HepG2 (cell line): ENCODE data around the gene INSR. TPM values are rescaled to one million over a fixed set of nuclear protein-coding genes. Genes with fewer than 3 reads are reported as not detected.
A peak's percentile ranks its signal among the peaks of the same experiment; 100 is the strongest.

Experiments
- GATAD2A ChIP-seq: IDR thresholded peaks from 2 replicates; pipeline ENCODE4 v1.6.1; 2016
- ISL2 ChIP-seq: sonication (generic); formaldehyde crosslinking; IDR thresholded peaks from 2 replicates; pipeline ENCODE4 v1.5.0; 2020; ENCODE audit warnings: missing genetic modification reagents
- KDM2A ChIP-seq: sonication (generic); formaldehyde crosslinking; IDR thresholded peaks from 2 replicates; pipeline ENCODE4 v1.4.0; 2020; ENCODE audit warnings: low read depth, missing genetic modification reagents, borderline replicate concordance
- NFATC3 ChIP-seq: sonication (generic); formaldehyde crosslinking; IDR thresholded peaks from 2 replicates; pipeline ENCODE4 v1.5.1; 2020; ENCODE audit warnings: mild to moderate bottlenecking, missing genetic modification reagents
- NR2F1 ChIP-seq, 2 experiments: fragments of 450-650 bp in 1 of 2; formaldehyde crosslinking in 1 of 2; IDR thresholded peaks; 2 replicates each; pipeline versions ENCODE4 v1.5.0 to v1.6.1; 2016 to 2020; ENCODE audit warnings: mild to moderate bottlenecking in 1 of 2, missing compliant biosample characterization in 1 of 2, missing genetic modification reagents in 1 of 2, moderate library complexity in 1 of 2
- PHF8 ChIP-seq: sonication (generic); formaldehyde crosslinking; IDR thresholded peaks from 2 replicates; pipeline ENCODE4 v1.5.0; 2020; ENCODE audit warnings: missing genetic modification reagents
- PITX1 ChIP-seq: sonication (generic); formaldehyde crosslinking; IDR thresholded peaks from 2 replicates; pipeline ENCODE4 v1.5.1; 2020; ENCODE audit warnings: mild to moderate bottlenecking, missing genetic modification reagents
- RFX3 ChIP-seq: IDR thresholded peaks from 2 replicates; pipeline ENCODE4 v1.6.1; 2016; ENCODE audit warnings: missing biosample characterization, missing genetic modification reagents
- THAP11 ChIP-seq: IDR thresholded peaks from 2 replicates; pipeline ENCODE4 v1.6.1; 2016; ENCODE audit warnings: missing biosample characterization, missing genetic modification reagents
- TOE1 ChIP-seq: sonication (generic); formaldehyde crosslinking; IDR thresholded peaks from 2 replicates; pipeline ENCODE4 v1.4.0; 2020; ENCODE audit warnings: mild to moderate bottlenecking, missing genetic modification reagents
- TSC22D2 ChIP-seq: sonication (generic); formaldehyde crosslinking; IDR thresholded peaks from 2 replicates; pipeline ENCODE4 v1.5.1; 2020; ENCODE audit warnings: missing genetic modification reagents, mild to moderate bottlenecking, borderline replicate concordance
- U2AF2 ChIP-seq: fragments of 200-400 bp; formaldehyde crosslinking; IDR thresholded peaks from 2 replicates; pipeline ENCODE4 v1.6.1; 2017; ENCODE audit warnings: low read depth, mild to moderate bottlenecking, low read length
- ZFX ChIP-seq: sonication (generic); formaldehyde crosslinking; IDR thresholded peaks from 2 replicates; pipeline ENCODE4 v1.4.0; 2020; ENCODE audit warnings: mild to moderate bottlenecking, low read depth, missing genetic modification reagents, moderate library complexity
- ZNF263 ChIP-seq: sonication (generic); formaldehyde crosslinking; IDR thresholded peaks from 2 replicates; pipeline ENCODE4 v1.4.0; 2020; ENCODE audit warnings: missing genetic modification reagents
- ZNF274 ChIP-seq: sonication (generic); formaldehyde crosslinking; IDR thresholded peaks from 2 replicates; pipeline ENCODE4 v1.5.1; 2020; ENCODE audit warnings: mild to moderate bottlenecking, missing genetic modification reagents
- ZNF567 ChIP-seq: sonication (generic); formaldehyde crosslinking; IDR thresholded peaks from 2 replicates; pipeline ENCODE4 v1.8.1; 2023; ENCODE audit warnings: mild to moderate bottlenecking, missing genetic modification reagents, borderline replicate concordance
- ZNF577 ChIP-seq: sonication (generic); formaldehyde crosslinking; IDR thresholded peaks from 2 replicates; pipeline ENCODE4 v1.4.0; 2020; ENCODE audit warnings: mild to moderate bottlenecking, low read depth, missing genetic modification reagents, borderline replicate concordance
- ZNF670 ChIP-seq: sonication (generic); formaldehyde crosslinking; IDR thresholded peaks from 2 replicates; pipeline ENCODE4 v1.8.0; 2022; ENCODE audit warnings: mild to moderate bottlenecking, missing genetic modification reagents, borderline replicate concordance
- ZNF746 ChIP-seq: sonication (generic); formaldehyde crosslinking; IDR thresholded peaks from 2 replicates; pipeline ENCODE4 v1.8.0; 2022; ENCODE audit warnings: mild to moderate bottlenecking, missing genetic modification reagents
- polyA plus RNA-seq, 8 experiments: library from polyadenylated mRNA; depleted of rRNA in 3 of 8; stranded (reverse) in 7 of 8; unstranded in 1 of 8; fragments of >200 nt; fragmentation: Illumina TruSeq in 4 of 8; extraction: Trizol in 4 of 8; gene quantifications; 2 replicates each; pipeline versions ENCODE4 v1.2.1 to v1.2.3, GENCODE V29; 2011 to 2016; ENCODE audit warnings: low read depth in 4 of 8, missing spikeins in 1 of 8, mixed read lengths in 1 of 8; ENCODE audit not compliant: insufficient read depth in 1 of 8
- total RNA-seq, 5 experiments: library from RNA; depleted of rRNA; stranded (reverse); fragments of >200 nt; fragmentation: Illumina TruSeq; extraction: Trizol; gene quantifications; 2 replicates each; pipeline ENCODE4 v1.2.3, GENCODE V29; 2016; ENCODE audit warnings: low read depth in 1 of 5
- TF ChIP-seq, protein P1 (sequence below): sonication (generic); formaldehyde crosslinking; IDR thresholded peaks from 2 replicates; pipeline ENCODE4 v1.8.0; 2022; ENCODE audit warnings: missing genetic modification reagents, low read depth, mild to moderate bottlenecking, borderline replicate concordance
- TF ChIP-seq, protein P2 (sequence below): sonication (generic); formaldehyde crosslinking; IDR thresholded peaks from 2 replicates; pipeline ENCODE4 v1.4.0; 2020; ENCODE audit warnings: mild to moderate bottlenecking, low read depth, missing genetic modification reagents
- TF ChIP-seq, protein P3 (sequence below): sonication (generic); formaldehyde crosslinking; IDR thresholded peaks from 2 replicates; pipeline ENCODE4 v1.4.0; 2020; ENCODE audit warnings: missing genetic modification reagents
- TF ChIP-seq, protein P4 (sequence below), 2 experiments: sonication (generic) in 1 of 2; formaldehyde crosslinking in 1 of 2; IDR thresholded peaks; 2 replicates each; pipeline versions ENCODE4 v1.5.1 to v1.6.1; 2011 to 2020; ENCODE audit warnings: borderline replicate concordance in 1 of 2, low read depth in 1 of 2, low read length in 1 of 2, mild to moderate bottlenecking in 1 of 2, missing genetic modification reagents in 1 of 2, moderate library complexity in 1 of 2

Gene INSR
- total and polyA plus RNA-seq, 2 of the 13 experiments (the other 11 are each of a cell fraction or from before 2014, with no cell fraction given), result 24.2 to 29.8 TPM

DNA sequence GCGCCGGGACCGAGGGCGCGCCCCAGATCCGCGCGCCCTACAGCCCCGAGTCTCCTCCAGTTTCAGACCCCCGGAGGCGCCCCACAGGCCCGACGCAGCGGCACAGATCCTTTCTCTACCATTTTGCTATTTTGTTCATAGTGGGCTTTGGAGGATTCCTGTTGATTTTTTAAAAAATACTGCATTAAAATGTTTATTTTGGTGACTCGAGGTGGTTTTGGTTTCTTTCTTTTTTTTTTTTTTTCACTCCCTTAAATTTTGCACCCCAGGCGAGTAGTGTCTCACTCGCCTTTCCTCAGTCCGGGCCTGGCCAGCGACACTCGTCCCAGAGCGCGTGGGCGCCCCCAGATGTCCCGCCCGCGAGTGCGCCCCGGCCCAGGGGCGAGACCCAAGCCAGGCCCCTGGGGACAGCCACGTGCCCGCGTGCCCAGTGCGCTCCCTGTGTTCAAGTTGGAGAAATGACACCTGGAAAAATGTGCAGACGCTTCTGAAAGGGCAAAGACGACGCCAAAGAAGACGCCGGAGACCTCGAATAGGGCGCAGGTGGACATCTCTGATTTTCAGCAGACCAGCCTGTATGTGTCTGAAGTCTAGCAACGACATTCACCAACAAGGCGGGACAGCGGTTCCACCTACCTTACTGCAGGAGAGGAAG, 471 bp upstream of the INSR start (continued):
- TF ChIP-seq PITX1 (CRISPR knock-in tag), result peak; percentile 47; the same call in 1 of the 2 replicates
- no peak for TF ChIP-seq THAP11 (CRISPR knock-in tag)
- TF ChIP-seq ZNF274 (CRISPR knock-in tag), result peak; percentile 56; the same call in 1 of the 2 replicates
- no peak for TF ChIP-seq U2AF2
- no peak for TF ChIP-seq ZNF577 (CRISPR knock-in tag)
- peak; percentile 62; the same call in 1 of the 2 replicates for TF ChIP-seq TSC22D2 (CRISPR knock-in tag)
- no peak for TF ChIP-seq NR2F1 (CRISPR knock-in tag; IDR thresholded peaks at IDR 0.05)
- 0 out of 2 replicates have a peak, but pooled peaks have one; percentile 51 for TF ChIP-seq TOE1 (CRISPR knock-in tag)
- TF ChIP-seq ZNF670, result 0 out of 2 replicates have a peak, but pooled peaks have one; percentile 38
- TF ChIP-seq NFATC3 (CRISPR knock-in tag), result 0 out of 2 replicates have a peak, but pooled peaks have one; percentile 45
- TF ChIP-seq ZNF567 (CRISPR knock-in tag), result peak; percentile 78; the same call in 1 of the 2 replicates
- peak; percentile 13 for TF ChIP-seq KDM2A
- TF ChIP-seq ISL2 (CRISPR knock-in tag), result peak; percentile 45; the same call in 1 of the 2 replicates
- 0 out of 2 replicates have a peak, but pooled peaks have one; percentile 43 for TF ChIP-seq PHF8 (CRISPR knock-in tag)
- TF ChIP-seq ZNF263, result peak; percentile 66; the same call in 1 of the 2 replicates
- TF ChIP-seq GATAD2A (CRISPR knock-in tag), result peak; percentile 65; the same call in 1 of the 2 replicates
- TF ChIP-seq, protein P1, sequence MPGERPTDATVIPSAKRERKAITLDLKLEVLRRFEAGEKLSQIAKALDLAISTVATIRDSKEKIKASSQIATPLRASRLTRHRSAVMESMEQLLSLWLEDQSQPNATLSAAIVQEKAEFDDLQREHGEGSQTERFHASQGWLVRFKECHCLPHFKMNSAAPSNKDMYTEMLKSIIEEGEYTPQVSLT, result no peak
- TF ChIP-seq, protein P2, sequence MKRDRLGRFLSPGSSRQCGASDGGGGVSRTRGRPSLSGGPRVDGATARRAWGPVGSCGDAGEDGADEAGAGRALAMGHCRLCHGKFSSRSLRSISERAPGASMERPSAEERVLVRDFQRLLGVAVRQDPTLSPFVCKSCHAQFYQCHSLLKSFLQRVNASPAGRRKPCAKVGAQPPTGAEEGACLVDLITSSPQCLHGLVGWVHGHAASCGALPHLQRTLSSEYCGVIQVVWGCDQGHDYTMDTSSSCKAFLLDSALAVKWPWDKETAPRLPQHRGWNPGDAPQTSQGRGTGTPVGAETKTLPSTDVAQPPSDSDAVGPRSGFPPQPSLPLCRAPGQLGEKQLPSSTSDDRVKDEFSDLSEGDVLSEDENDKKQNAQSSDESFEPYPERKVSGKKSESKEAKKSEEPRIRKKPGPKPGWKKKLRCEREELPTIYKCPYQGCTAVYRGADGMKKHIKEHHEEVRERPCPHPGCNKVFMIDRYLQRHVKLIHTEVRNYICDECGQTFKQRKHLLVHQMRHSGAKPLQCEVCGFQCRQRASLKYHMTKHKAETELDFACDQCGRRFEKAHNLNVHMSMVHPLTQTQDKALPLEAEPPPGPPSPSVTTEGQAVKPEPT (CRISPR knock-in tag), result no peak
- peak; percentile 52; the same call in 1 of the 2 replicates for TF ChIP-seq ZNF746 (CRISPR knock-in tag)
- TF ChIP-seq, protein P3, sequence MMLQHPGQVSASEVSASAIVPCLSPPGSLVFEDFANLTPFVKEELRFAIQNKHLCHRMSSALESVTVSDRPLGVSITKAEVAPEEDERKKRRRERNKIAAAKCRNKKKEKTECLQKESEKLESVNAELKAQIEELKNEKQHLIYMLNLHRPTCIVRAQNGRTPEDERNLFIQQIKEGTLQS (CRISPR knock-in tag), result 0 out of 2 replicates have a peak, but pooled peaks have one; percentile 15
- peak; percentile 65 for TF ChIP-seq ZFX (CRISPR knock-in tag)
- TF ChIP-seq, protein P4, sequence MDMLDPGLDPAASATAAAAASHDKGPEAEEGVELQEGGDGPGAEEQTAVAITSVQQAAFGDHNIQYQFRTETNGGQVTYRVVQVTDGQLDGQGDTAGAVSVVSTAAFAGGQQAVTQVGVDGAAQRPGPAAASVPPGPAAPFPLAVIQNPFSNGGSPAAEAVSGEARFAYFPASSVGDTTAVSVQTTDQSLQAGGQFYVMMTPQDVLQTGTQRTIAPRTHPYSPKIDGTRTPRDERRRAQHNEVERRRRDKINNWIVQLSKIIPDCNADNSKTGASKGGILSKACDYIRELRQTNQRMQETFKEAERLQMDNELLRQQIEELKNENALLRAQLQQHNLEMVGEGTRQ (IDR thresholded peaks at IDR 0.05; ENCODE audit: low read depth, low read length), result 0 out of 2 replicates have a peak, but pooled peaks have one; percentile 27
- TF ChIP-seq, protein P4 (CRISPR knock-in tag; IDR thresholded peaks at IDR 0.05; ENCODE audit: borderline replicate concordance), result peak; percentile 30; the same call in 1 of the 2 replicates
- no peak for TF ChIP-seq RFX3 (CRISPR knock-in tag)
